Measurements from ENCODE around the gene PMS2. TPM values are rescaled to one million over a fixed set of nuclear protein-coding genes. Genes with fewer than 3 reads are reported as not detected.

The PMS2 gene
- total and polyA plus RNA-seq, 8 donors = 11.8 to 21.9 (median 19.8) TPM

DNA sequence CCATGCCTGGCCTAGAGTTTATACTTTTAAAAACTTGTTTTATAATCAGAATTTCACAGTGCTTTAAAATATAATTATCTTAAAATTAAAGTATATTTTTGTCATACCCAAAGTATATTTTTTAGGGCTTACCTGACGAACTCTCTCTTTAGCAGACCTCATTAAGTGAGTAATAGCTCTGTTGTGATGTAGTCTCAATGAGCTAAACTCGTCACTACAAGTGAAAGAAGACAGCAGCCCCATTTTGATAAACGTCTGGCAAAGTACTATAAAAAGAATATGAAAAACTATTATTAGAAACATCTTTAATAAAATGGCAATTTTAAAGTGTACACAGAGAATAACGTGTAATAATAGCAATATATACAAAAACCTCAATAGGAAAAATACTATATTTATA is 40.9 kb upstream of the PMS2 start:
- H3K4me1 ChIP-seq = no peaks in the 10 kb centered on the region
- no peaks in the 10 kb centered on the region for H3K27me3 ChIP-seq
- ATAC-seq (no peak), DNase-seq (no peak)
- no peaks in the 10 kb centered on the region for H3K9me3 ChIP-seq
- no peak overlapping the region for H3K4me3 ChIP-seq
- TF ChIP-seq, protein P1, sequence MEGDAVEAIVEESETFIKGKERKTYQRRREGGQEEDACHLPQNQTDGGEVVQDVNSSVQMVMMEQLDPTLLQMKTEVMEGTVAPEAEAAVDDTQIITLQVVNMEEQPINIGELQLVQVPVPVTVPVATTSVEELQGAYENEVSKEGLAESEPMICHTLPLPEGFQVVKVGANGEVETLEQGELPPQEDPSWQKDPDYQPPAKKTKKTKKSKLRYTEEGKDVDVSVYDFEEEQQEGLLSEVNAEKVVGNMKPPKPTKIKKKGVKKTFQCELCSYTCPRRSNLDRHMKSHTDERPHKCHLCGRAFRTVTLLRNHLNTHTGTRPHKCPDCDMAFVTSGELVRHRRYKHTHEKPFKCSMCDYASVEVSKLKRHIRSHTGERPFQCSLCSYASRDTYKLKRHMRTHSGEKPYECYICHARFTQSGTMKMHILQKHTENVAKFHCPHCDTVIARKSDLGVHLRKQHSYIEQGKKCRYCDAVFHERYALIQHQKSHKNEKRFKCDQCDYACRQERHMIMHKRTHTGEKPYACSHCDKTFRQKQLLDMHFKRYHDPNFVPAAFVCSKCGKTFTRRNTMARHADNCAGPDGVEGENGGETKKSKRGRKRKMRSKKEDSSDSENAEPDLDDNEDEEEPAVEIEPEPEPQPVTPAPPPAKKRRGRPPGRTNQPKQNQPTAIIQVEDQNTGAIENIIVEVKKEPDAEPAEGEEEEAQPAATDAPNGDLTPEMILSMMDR (IDR thresholded peaks at IDR 0.05) = no peak
- H3K36me3 ChIP-seq = peaks cover 0 to 89% of the 10 kb centered on the region in 2 donors
- no peak overlapping the region for H3K27ac ChIP-seq
- intact Hi-C loops (cut with DNase I) = no loop called here

DNA sequence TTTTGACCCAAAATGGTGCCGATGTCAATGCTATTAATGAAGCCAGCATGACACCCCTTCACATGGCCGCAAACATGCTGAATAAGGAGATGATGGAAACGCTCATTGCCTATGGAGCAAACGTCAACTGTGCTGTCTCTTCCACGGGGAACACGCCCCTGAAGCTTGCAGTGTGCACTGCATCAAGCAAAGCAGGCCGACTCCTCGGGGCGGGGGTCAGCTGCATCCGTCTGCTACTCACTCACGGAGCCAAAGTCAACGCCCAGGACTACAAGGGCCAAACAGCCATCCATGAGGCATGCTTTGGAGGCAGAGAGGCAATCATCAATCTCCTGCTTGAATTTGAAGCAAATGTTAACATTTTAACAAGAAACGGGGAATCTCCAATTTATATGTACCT is 26.8 kb upstream of the PMS2 start:
- Histone ChIP-seq H3K36me3 (peaks cover 0 to 97% of the 10 kb centered on the region in 2 donors), H3K4me3 (no peak overlapping the region), H3K27me3 (no peaks in the 10 kb centered on the region), H3K27ac (no peak overlapping the region), H3K9me3 (no peaks in the 10 kb centered on the region), H3K4me1 (no peaks in the 10 kb centered on the region)
- no peak for ATAC-seq
- DNase-seq = no peak
- TF ChIP-seq, protein P1 (IDR thresholded peaks at IDR 0.05) = no peak
- intact Hi-C loops (cut with DNase I) = no loop called here

- DNase-seq (no peak), ATAC-seq (no peak)
- H3K27me3 ChIP-seq = no peaks in the 10 kb centered on the region
- H3K36me3 ChIP-seq = peaks cover 0 to 96% of the 10 kb centered on the region in 2 donors
- H3K27ac ChIP-seq = no peak overlapping the region
- H3K4me3 ChIP-seq = no peak overlapping the region
- no peaks in the 10 kb centered on the region for H3K4me1 ChIP-seq
- no peaks in the 10 kb centered on the region for H3K9me3 ChIP-seq
- intact Hi-C loops (cut with DNase I) = no loop called here
- TF ChIP-seq, protein P1 (IDR thresholded peaks at IDR 0.05) = no peak
Measured at GRCh38 chr7:6035165-6035564, 26.3 kb upstream of the PMS2 start.

DNA sequence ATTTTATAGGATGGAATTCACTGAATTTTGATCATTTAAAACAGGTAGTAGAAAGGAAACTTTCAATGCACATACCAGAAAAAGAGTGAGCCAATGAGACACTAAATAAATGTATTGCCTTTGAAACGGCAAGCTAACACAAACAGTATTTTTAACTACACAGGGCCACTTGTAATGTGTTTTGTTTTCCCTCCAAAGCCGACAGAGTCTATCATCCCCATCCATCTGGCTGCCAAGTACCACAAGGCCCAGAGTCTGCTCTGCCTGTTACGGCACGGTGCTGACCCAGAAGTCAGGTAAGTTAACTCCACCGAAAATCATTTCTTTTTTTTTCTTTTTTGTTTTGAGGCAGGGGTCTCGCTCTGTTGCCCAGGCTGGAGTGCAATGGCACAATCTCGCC is 23.8 kb upstream of the PMS2 start:
- H3K36me3 ChIP-seq = peaks cover 0 to 96% of the 10 kb centered on the region in 2 donors
- DNase-seq (no peak), ATAC-seq (no peak)
- H3K4me3 ChIP-seq = no peak overlapping the region
- intact Hi-C loops (cut with DNase I) = no loop called here
- peaks cover 0 to 4% of the 10 kb centered on the region in 2 donors for H3K4me1 ChIP-seq
- no peak overlapping the region for H3K27ac ChIP-seq
- no peaks in the 10 kb centered on the region for H3K9me3 ChIP-seq
- no peaks in the 10 kb centered on the region for H3K27me3 ChIP-seq
- TF ChIP-seq, protein P1 (IDR thresholded peaks at IDR 0.05) = no peak

- Histone ChIP-seq H3K4me1 (peaks cover 0 to 8% of the 10 kb centered on the region in 2 donors), H3K27ac (no peak overlapping the region), H3K27me3 (no peaks in the 10 kb centered on the region), H3K9me3 (no peaks in the 10 kb centered on the region), H3K36me3 (peaks cover 0 to 96% of the 10 kb centered on the region in 2 donors), H3K4me3 (no peak overlapping the region)
- ATAC-seq = no peak
- DNase-seq = no peak
- intact Hi-C loops (cut with DNase I) = no loop called here
- TF ChIP-seq, protein P1 (IDR thresholded peaks at IDR 0.05) = no peak
Measured at GRCh38 chr7:6032167-6032566, 23.3 kb upstream of the PMS2 start.
